Type B pancreatic cell (in vitro differentiated cells): ENCODE results near the gene SMOC1. TPM values are rescaled to one million over a fixed set of nuclear protein-coding genes. Genes with fewer than 3 reads are reported as not detected.

Experiments used
- DNase-seq: peaks from one replicate; pipeline ENCODE4 v3.0.0; 2021; ENCODE audit warnings: mixed read lengths; ENCODE audit not compliant: unreplicated experiment; ENCODE audit errors: extremely low spot score
- H3K27ac Mint-ChIP-seq: 2 replicates; pipeline ENCODE4 v1.8.0; 2021; ENCODE audit warnings: mild to moderate bottlenecking, mixed read lengths
- H3K27me3 Mint-ChIP-seq: 2 replicates; pipeline ENCODE4 v1.8.0; 2021; ENCODE audit warnings: mixed read lengths
- H3K36me3 Mint-ChIP-seq: 2 replicates; pipeline ENCODE4 v1.8.0; 2021; ENCODE audit warnings: mixed read lengths
- H3K4me1 Mint-ChIP-seq: one replicate; pipeline ENCODE4 v1.8.0; 2021; ENCODE audit warnings: mixed read lengths; ENCODE audit not compliant: unreplicated experiment
- H3K4me3 Mint-ChIP-seq: 2 replicates; pipeline ENCODE4 v1.8.0; 2021; ENCODE audit warnings: mild to moderate bottlenecking, mixed read lengths
- H3K9me3 Mint-ChIP-seq: 2 replicates; pipeline ENCODE4 v1.8.0; 2021; ENCODE audit warnings: mixed read lengths
- CTCF ChIP-seq: fragments of 200-600 bp; sonication (generic); conservative IDR thresholded peaks from 2 replicates; pipeline ENCODE4 v1.5.0; 2021; ENCODE audit warnings: antibody characterized with exemption, mild to moderate bottlenecking
- long read RNA-seq: library from polyadenylated mRNA; unstranded; transcript quantifications from one replicate; pipeline ENCODE4 v2.0.0, GENCODE V29; 2020
- total RNA-seq: library from RNA; stranded (reverse); gene quantifications from 2 replicates; pipeline ENCODE4 v1.2.1, GENCODE V29; 2021; ENCODE audit warnings: low replicate concordance

The SMOC1 gene
- total RNA-seq = 7.2 and 20.7 TPM in 2 replicates
- long read RNA-seq, partial matches to known transcripts = 0 of 3 reads
- long read RNA-seq, other reads (novel, unspliced or antisense) = 3 of 3 reads

GRCh38 chr14:69879175-69880043, at the start of gene SMOC1:
TSS of gene SMOC1 (plus strand) at chr14:69879416. CDS start at chr14:69879679, 263 bp downstream.
- DNase-seq = peak; percentile 79
- no peak for TF ChIP-seq CTCF
- Mint-ChIP-seq H3K27ac (no peak within 1 kb of the TSS), H3K9me3 (no peaks in the 10 kb centered on the region), H3K27me3 (peaks cover 56% of the 10 kb centered on the region), H3K4me1 (peaks cover 35% of the 10 kb centered on the region), H3K4me3 (peak within 1 kb of the TSS; percentile 89), H3K36me3 (no peaks in the 10 kb centered on the region)

- no peak for DNase-seq
- Mint-ChIP-seq H3K27ac (no peak overlapping the region), H3K4me1 (peaks cover 5% of the 10 kb centered on the region), H3K27me3 (no peaks in the 10 kb centered on the region), H3K36me3 (no peaks in the 10 kb centered on the region), H3K4me3 (no peak overlapping the region), H3K9me3 (no peaks in the 10 kb centered on the region)
- peak; percentile 38 for TF ChIP-seq CTCF
Observed at GRCh38 chr14:69838881-69839416, 40.3 kb upstream of the SMOC1 start.

GRCh38 chr14:69839661-69840060, 39.6 kb upstream of the SMOC1 start:
- Mint-ChIP-seq H3K27me3 (no peaks in the 10 kb centered on the region), H3K4me1 (peaks cover 5% of the 10 kb centered on the region), H3K9me3 (no peaks in the 10 kb centered on the region), H3K27ac (no peak overlapping the region), H3K4me3 (no peak overlapping the region), H3K36me3 (no peaks in the 10 kb centered on the region)
- DNase-seq = no peak
- no peak for TF ChIP-seq CTCF

- no peak overlapping the region for H3K27ac Mint-ChIP-seq
- no peak for DNase-seq
- no peak for TF ChIP-seq CTCF
- H3K4me3 Mint-ChIP-seq = no peak overlapping the region
- no peaks in the 10 kb centered on the region for H3K9me3 Mint-ChIP-seq
- H3K27me3 Mint-ChIP-seq = no peaks in the 10 kb centered on the region
- peaks cover 5% of the 10 kb centered on the region for H3K4me1 Mint-ChIP-seq
- no peaks in the 10 kb centered on the region for H3K36me3 Mint-ChIP-seq
Observed at GRCh38 chr14:69841656-69842055, 37.6 kb upstream of the SMOC1 start.

- no peak overlapping the region for H3K27ac Mint-ChIP-seq
- H3K4me3 Mint-ChIP-seq = no peak overlapping the region
- peaks cover 5% of the 10 kb centered on the region for H3K4me1 Mint-ChIP-seq
- no peaks in the 10 kb centered on the region for H3K9me3 Mint-ChIP-seq
- TF ChIP-seq CTCF = no peak
- H3K36me3 Mint-ChIP-seq = no peaks in the 10 kb centered on the region
- no peak for DNase-seq
- H3K27me3 Mint-ChIP-seq = no peaks in the 10 kb centered on the region
Observed at GRCh38 chr14:69842686-69843420, 36.4 kb upstream of the SMOC1 start.
